Measurements from ENCODE around the gene CALD1. TPM values are rescaled to one million over a fixed set of nuclear protein-coding genes. Genes with fewer than 3 reads are reported as not detected.

Gene CALD1
- total RNA-seq, 1 experiment from 2014 or later = 147 TPM

DNA sequence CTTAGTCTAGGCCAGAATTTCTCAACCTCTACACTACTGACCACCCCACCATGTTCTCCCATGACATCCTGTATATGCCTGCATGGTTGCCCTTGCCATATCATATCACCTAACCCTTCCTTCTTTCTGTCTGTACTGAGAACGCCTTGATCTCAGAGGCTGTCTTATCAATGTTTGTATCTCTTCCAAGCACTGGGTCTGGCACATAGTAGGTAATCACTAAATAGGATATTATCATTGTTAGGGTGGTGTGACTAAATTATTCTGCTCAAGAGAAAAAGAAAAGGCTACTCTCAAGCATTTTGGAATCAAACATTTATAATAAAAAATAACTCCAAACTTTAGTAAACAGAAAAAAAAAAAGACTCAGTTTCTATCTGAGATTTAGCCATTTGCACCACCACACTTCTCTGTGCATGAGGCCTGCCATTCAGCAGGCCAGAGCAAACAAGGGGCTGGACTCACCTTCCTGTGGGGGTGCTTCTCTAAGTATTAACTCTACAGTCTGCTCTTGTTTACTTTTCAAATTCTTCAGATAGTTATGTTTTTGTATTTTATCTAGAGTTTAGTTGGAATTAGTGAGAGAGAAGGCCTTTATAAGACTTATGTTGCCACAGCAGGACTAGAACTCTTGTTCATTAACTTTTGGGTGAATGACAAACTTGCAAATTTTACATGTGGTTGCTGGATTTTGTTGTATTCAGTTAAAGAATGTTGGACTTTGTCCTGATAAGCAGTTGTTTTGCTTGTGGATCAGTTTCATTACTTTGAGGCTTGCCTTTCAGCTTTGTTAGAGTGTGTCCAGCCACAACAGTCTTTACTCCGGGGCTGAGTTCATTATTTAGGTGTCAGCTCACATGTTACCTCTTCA, 212.3 kb downstream of the CALD1 start (continued):
- TF ChIP-seq MYBL2 (CRISPR knock-in tag; IDR thresholded peaks at IDR 0.05) (no peak), SMAD3 (CRISPR knock-in tag; IDR thresholded peaks at IDR 0.05; ENCODE audit: borderline replicate concordance) (no peak), ETV6 (CRISPR knock-in tag; IDR thresholded peaks at IDR 0.05) (no peak), ZNF396 (CRISPR knock-in tag; IDR thresholded peaks at IDR 0.05; ENCODE audit: borderline replicate concordance) (no peak), OVOL2 (CRISPR knock-in tag; IDR thresholded peaks at IDR 0.05; ENCODE audit: borderline replicate concordance) (no peak)
- TF ChIP-seq, protein P1, sequence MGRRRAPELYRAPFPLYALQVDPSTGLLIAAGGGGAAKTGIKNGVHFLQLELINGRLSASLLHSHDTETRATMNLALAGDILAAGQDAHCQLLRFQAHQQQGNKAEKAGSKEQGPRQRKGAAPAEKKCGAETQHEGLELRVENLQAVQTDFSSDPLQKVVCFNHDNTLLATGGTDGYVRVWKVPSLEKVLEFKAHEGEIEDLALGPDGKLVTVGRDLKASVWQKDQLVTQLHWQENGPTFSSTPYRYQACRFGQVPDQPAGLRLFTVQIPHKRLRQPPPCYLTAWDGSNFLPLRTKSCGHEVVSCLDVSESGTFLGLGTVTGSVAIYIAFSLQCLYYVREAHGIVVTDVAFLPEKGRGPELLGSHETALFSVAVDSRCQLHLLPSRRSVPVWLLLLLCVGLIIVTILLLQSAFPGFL (CRISPR knock-in tag; IDR thresholded peaks at IDR 0.05; ENCODE audit: borderline replicate concordance) = no peak
- TF ChIP-seq, protein P2, sequence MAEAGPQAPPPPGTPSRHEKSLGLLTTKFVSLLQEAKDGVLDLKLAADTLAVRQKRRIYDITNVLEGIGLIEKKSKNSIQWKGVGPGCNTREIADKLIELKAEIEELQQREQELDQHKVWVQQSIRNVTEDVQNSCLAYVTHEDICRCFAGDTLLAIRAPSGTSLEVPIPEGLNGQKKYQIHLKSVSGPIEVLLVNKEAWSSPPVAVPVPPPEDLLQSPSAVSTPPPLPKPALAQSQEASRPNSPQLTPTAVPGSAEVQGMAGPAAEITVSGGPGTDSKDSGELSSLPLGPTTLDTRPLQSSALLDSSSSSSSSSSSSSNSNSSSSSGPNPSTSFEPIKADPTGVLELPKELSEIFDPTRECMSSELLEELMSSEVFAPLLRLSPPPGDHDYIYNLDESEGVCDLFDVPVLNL (CRISPR knock-in tag; IDR thresholded peaks at IDR 0.05; ENCODE audit: borderline replicate concordance, low read depth) = no peak
- TF ChIP-seq, protein P3, sequence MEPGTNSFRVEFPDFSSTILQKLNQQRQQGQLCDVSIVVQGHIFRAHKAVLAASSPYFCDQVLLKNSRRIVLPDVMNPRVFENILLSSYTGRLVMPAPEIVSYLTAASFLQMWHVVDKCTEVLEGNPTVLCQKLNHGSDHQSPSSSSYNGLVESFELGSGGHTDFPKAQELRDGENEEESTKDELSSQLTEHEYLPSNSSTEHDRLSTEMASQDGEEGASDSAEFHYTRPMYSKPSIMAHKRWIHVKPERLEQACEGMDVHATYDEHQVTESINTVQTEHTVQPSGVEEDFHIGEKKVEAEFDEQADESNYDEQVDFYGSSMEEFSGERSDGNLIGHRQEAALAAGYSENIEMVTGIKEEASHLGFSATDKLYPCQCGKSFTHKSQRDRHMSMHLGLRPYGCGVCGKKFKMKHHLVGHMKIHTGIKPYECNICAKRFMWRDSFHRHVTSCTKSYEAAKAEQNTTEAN (CRISPR knock-in tag; IDR thresholded peaks at IDR 0.05) = no peak

DNA sequence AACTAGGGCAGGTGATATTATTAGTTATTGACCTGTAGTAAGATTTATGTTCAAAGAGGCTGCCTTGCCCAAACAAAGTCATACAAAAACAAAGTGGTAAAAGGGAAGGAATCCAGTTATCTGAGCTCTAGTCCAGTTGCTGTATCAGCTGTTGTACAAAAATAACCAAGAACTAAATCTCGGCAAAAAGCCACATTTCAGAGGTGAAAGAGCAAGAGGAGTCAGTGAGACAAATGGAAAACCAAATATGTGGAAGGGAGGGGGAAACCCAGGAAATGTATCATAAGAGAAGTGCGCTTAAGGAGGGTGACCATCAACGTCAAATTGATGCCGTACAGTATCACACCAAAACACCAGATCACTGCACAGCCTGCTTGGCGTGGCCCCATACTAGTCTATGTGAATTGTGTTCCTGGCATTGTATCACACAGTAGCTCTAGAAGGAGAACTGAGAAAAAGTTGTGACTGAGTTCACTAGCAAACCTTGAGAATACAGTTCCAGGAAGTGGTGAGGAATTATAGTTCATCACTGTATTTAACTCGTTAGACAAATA, 213.3 kb downstream of the CALD1 start:
- H3K4me3 Mint-ChIP-seq = no peak overlapping the region
- DNase-seq (ENCODE audit: low spot score) (no peak), ATAC-seq (no peak)
- no peak overlapping the region for H3K27ac Mint-ChIP-seq
- H3K27me3 Mint-ChIP-seq (ENCODE audit: low read depth) = no peaks in the 10 kb centered on the region
- no peaks in the 10 kb centered on the region for H3K9me3 Mint-ChIP-seq
- H3K36me3 Mint-ChIP-seq = no peaks in the 10 kb centered on the region; the same call in none of the 2 replicates
- ChIA-PET CTCF (no interaction called here), POLR2A (no interaction called here)
- H3K4me1 Mint-ChIP-seq = peaks cover 3% of the 10 kb centered on the region
- TF ChIP-seq NR1H2 (CRISPR knock-in tag; IDR thresholded peaks at IDR 0.05) (no peak), SMAD4 (CRISPR knock-in tag; IDR thresholded peaks at IDR 0.05) (no peak), NR3C1 (CRISPR knock-in tag; conservative IDR thresholded peaks at IDR 0.05; ENCODE audit: low read depth) (no peak), ZNF671 (CRISPR knock-in tag; IDR thresholded peaks at IDR 0.05) (no peak), NFYB (CRISPR knock-in tag; conservative IDR thresholded peaks at IDR 0.05; ENCODE audit: low read depth) (no peak)
- TF ChIP-seq, protein P4, sequence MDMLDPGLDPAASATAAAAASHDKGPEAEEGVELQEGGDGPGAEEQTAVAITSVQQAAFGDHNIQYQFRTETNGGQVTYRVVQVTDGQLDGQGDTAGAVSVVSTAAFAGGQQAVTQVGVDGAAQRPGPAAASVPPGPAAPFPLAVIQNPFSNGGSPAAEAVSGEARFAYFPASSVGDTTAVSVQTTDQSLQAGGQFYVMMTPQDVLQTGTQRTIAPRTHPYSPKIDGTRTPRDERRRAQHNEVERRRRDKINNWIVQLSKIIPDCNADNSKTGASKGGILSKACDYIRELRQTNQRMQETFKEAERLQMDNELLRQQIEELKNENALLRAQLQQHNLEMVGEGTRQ (CRISPR knock-in tag; IDR thresholded peaks at IDR 0.05) = no peak
- TF ChIP-seq, protein P5, sequence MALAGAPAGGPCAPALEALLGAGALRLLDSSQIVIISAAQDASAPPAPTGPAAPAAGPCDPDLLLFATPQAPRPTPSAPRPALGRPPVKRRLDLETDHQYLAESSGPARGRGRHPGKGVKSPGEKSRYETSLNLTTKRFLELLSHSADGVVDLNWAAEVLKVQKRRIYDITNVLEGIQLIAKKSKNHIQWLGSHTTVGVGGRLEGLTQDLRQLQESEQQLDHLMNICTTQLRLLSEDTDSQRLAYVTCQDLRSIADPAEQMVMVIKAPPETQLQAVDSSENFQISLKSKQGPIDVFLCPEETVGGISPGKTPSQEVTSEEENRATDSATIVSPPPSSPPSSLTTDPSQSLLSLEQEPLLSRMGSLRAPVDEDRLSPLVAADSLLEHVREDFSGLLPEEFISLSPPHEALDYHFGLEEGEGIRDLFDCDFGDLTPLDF (CRISPR knock-in tag; IDR thresholded peaks at IDR 0.05) = no peak
- TF ChIP-seq, protein P6, sequence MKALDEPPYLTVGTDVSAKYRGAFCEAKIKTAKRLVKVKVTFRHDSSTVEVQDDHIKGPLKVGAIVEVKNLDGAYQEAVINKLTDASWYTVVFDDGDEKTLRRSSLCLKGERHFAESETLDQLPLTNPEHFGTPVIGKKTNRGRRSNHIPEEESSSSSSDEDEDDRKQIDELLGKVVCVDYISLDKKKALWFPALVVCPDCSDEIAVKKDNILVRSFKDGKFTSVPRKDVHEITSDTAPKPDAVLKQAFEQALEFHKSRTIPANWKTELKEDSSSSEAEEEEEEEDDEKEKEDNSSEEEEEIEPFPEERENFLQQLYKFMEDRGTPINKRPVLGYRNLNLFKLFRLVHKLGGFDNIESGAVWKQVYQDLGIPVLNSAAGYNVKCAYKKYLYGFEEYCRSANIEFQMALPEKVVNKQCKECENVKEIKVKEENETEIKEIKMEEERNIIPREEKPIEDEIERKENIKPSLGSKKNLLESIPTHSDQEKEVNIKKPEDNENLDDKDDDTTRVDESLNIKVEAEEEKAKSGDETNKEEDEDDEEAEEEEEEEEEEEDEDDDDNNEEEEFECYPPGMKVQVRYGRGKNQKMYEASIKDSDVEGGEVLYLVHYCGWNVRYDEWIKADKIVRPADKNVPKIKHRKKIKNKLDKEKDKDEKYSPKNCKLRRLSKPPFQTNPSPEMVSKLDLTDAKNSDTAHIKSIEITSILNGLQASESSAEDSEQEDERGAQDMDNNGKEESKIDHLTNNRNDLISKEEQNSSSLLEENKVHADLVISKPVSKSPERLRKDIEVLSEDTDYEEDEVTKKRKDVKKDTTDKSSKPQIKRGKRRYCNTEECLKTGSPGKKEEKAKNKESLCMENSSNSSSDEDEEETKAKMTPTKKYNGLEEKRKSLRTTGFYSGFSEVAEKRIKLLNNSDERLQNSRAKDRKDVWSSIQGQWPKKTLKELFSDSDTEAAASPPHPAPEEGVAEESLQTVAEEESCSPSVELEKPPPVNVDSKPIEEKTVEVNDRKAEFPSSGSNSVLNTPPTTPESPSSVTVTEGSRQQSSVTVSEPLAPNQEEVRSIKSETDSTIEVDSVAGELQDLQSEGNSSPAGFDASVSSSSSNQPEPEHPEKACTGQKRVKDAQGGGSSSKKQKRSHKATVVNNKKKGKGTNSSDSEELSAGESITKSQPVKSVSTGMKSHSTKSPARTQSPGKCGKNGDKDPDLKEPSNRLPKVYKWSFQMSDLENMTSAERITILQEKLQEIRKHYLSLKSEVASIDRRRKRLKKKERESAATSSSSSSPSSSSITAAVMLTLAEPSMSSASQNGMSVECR (CRISPR knock-in tag; IDR thresholded peaks at IDR 0.05; ENCODE audit: borderline replicate concordance) = no peak
- TF ChIP-seq, protein P7, sequence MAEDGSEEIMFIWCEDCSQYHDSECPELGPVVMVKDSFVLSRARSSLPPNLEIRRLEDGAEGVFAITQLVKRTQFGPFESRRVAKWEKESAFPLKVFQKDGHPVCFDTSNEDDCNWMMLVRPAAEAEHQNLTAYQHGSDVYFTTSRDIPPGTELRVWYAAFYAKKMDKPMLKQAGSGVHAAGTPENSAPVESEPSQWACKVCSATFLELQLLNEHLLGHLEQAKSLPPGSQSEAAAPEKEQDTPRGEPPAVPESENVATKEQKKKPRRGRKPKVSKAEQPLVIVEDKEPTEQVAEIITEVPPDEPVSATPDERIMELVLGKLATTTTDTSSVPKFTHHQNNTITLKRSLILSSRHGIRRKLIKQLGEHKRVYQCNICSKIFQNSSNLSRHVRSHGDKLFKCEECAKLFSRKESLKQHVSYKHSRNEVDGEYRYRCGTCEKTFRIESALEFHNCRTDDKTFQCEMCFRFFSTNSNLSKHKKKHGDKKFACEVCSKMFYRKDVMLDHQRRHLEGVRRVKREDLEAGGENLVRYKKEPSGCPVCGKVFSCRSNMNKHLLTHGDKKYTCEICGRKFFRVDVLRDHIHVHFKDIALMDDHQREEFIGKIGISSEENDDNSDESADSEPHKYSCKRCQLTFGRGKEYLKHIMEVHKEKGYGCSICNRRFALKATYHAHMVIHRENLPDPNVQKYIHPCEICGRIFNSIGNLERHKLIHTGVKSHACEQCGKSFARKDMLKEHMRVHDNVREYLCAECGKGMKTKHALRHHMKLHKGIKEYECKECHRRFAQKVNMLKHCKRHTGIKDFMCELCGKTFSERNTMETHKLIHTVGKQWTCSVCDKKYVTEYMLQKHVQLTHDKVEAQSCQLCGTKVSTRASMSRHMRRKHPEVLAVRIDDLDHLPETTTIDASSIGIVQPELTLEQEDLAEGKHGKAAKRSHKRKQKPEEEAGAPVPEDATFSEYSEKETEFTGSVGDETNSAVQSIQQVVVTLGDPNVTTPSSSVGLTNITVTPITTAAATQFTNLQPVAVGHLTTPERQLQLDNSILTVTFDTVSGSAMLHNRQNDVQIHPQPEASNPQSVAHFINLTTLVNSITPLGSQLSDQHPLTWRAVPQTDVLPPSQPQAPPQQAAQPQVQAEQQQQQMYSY (CRISPR knock-in tag; IDR thresholded peaks at IDR 0.05) = no peak

All from WTC11 (cell line).